Neural cell (in vitro differentiated cells): Measurements from ENCODE around the gene GABRB1. TPM values are rescaled to one million over a fixed set of nuclear protein-coding genes. Genes with fewer than 3 reads are reported as not detected.

Experiments
- H2AFZ ChIP-seq: fragments of 200-600, 300-800 bp; sonication (generic), shearing (Covaris generic); 2 replicates; pipeline ENCODE4 v1.6.0; 2014; ENCODE audit warnings: low read depth, mild to moderate bottlenecking, antibody characterized with exemption, low read length, moderate library complexity
- H3F3A ChIP-seq: fragments of 200-600 bp; shearing (Covaris generic); 2 replicates; pipeline ENCODE4 v1.6.1; 2016; ENCODE audit warnings: mild to moderate bottlenecking, moderate library complexity, mixed read lengths, antibody characterized with exemption, low read length; ENCODE audit not compliant: insufficient read depth, poor library complexity, severe bottlenecking
- H3K27ac ChIP-seq: fragments of 200-600, 300-800 bp; sonication (generic), shearing (Covaris generic); 2 replicates; pipeline ENCODE4 v1.5.1; 2014; ENCODE audit warnings: mild to moderate bottlenecking, low read length, moderate library complexity
- H3K27me3 ChIP-seq: fragments of 300-800, 200-600 bp; sonication (generic), shearing (Covaris generic); 2 replicates; pipeline ENCODE4 v1.6.0; 2014; ENCODE audit warnings: mild to moderate bottlenecking, low read depth, low read length, moderate library complexity; ENCODE audit not compliant: insufficient read depth
- H3K36me3 ChIP-seq: fragments of 300-800, 200-600 bp; sonication (generic), shearing (Covaris generic); 2 replicates; pipeline ENCODE4 v1.5.1; 2014; ENCODE audit warnings: mild to moderate bottlenecking, antibody characterized with exemption, low read length, moderate library complexity; ENCODE audit not compliant: insufficient read depth
- H3K4me2 ChIP-seq: fragments of 300-800, 200-600 bp; sonication (generic), shearing (Covaris generic); 2 replicates; pipeline ENCODE4 v1.6.0; 2014; ENCODE audit warnings: mild to moderate bottlenecking, low read length
- H3K4me3 ChIP-seq: fragments of 300-800, 200-600 bp; sonication (generic), shearing (Covaris generic); 2 replicates; pipeline ENCODE4 v1.5.1; 2014; ENCODE audit warnings: mild to moderate bottlenecking, low read length, moderate library complexity
- H3K79me2 ChIP-seq: fragments of 200-600 bp; shearing (Covaris generic); replicated peaks from 2 replicates; pipeline ENCODE4 v1.6.0; 2014; ENCODE audit warnings: mild to moderate bottlenecking, low read length, moderate library complexity; ENCODE audit not compliant: insufficient read depth
- H3K9ac ChIP-seq: fragments of 300-800, 200-600 bp; sonication (generic), shearing (Covaris generic); 2 replicates; pipeline ENCODE4 v1.6.1; 2016; ENCODE audit warnings: mild to moderate bottlenecking, low read length, mixed read lengths
- H3K9me2 ChIP-seq: fragments of 200-600 bp; shearing (Covaris generic); 2 replicates; pipeline ENCODE4 v1.6.1; 2016; ENCODE audit warnings: mild to moderate bottlenecking, low read length, mixed read lengths; ENCODE audit not compliant: insufficient read depth
- H3K9me3 ChIP-seq: fragments of 200-600, 300-800 bp; sonication (generic), shearing (Covaris generic); 2 replicates; pipeline ENCODE4 v1.6.1; 2016; ENCODE audit warnings: mild to moderate bottlenecking, mixed run types, low read length, moderate library complexity, mixed read lengths
- H4K20me1 ChIP-seq: fragments of 200-600 bp; shearing (Covaris generic); 2 replicates; pipeline ENCODE4 v1.6.1; 2016; ENCODE audit warnings: mild to moderate bottlenecking, mixed run types; ENCODE audit not compliant: insufficient read depth
- CTCF ChIP-seq: fragments of 450-650 bp; IDR thresholded peaks from 2 replicates; pipeline ENCODE4 v1.5.1; 2014; ENCODE audit warnings: antibody characterized with exemption, mild to moderate bottlenecking, moderate library complexity; ENCODE audit not compliant: poor library complexity, severe bottlenecking
- EP300 ChIP-seq: fragments of 450-650 bp; conservative IDR thresholded peaks from 2 replicates; pipeline ENCODE4 v1.6.1; 2014; ENCODE audit warnings: antibody characterized with exemption, mild to moderate bottlenecking, moderate library complexity; ENCODE audit not compliant: poor library complexity, severe bottlenecking
- EZH2 ChIP-seq: fragments of 200-600, 300-800 bp; shearing (Covaris generic), sonication (generic); IDR thresholded peaks from 2 replicates; pipeline ENCODE4 v1.6.1; 2014; ENCODE audit warnings: antibody characterized with exemption, low read length, borderline replicate concordance, mild to moderate bottlenecking; ENCODE audit not compliant: insufficient read depth, poor library complexity, severe bottlenecking
- MXI1 ChIP-seq: fragments of 450-650 bp; conservative IDR thresholded peaks from 2 replicates; pipeline ENCODE4 v1.6.1; 2014; ENCODE audit warnings: antibody characterized with exemption, mild to moderate bottlenecking; ENCODE audit not compliant: poor library complexity, severe bottlenecking
- POLR2AphosphoS5 ChIP-seq: IDR thresholded peaks from 2 replicates; pipeline ENCODE4 v1.6.1; 2012
- RAD21 ChIP-seq: fragments of 450-650 bp; conservative IDR thresholded peaks from 2 replicates; pipeline ENCODE4 v1.6.1; 2014; ENCODE audit warnings: antibody characterized with exemption, mild to moderate bottlenecking, moderate library complexity
- REST ChIP-seq: IDR thresholded peaks from 2 replicates; pipeline ENCODE4 v1.6.1; 2012; ENCODE audit warnings: borderline replicate concordance
- SMC3 ChIP-seq: fragments of 450-650 bp; conservative IDR thresholded peaks from 2 replicates; pipeline ENCODE4 v1.6.1; 2014; ENCODE audit warnings: antibody characterized with exemption, mild to moderate bottlenecking, moderate library complexity; ENCODE audit not compliant: poor library complexity
- TAF1 ChIP-seq: IDR thresholded peaks from 2 replicates; pipeline ENCODE4 v1.6.1; 2012; ENCODE audit warnings: low read depth
- polyA plus RNA-seq: library from polyadenylated mRNA; depleted of rRNA; stranded (reverse); fragments of >200 nt; gene quantifications from 2 replicates; pipeline ENCODE4 v1.2.3, GENCODE V29; 2014

GABRB1 gene
- polyA plus RNA-seq, 1 donor from 2014 or later = 1.0 TPM

- H3F3A ChIP-seq = no peaks in the 10 kb centered on the region
- no peaks in the 10 kb centered on the region for H3K9me2 ChIP-seq
- H3K27me3 ChIP-seq = no peaks in the 10 kb centered on the region
- no peaks in the 10 kb centered on the region for H4K20me1 ChIP-seq
- H3K27ac ChIP-seq = no peak overlapping the region
- no peak overlapping the region for H3K4me3 ChIP-seq
- H3K79me2 ChIP-seq = no peaks in the 10 kb centered on the region
- no peaks in the 10 kb centered on the region for H3K36me3 ChIP-seq
- H3K9ac ChIP-seq = no peak overlapping the region
- H3K4me2 ChIP-seq = no peak overlapping the region
- no peak for TF ChIP-seq CTCF
- TF ChIP-seq TAF1 = no peak
- no peak for TF ChIP-seq REST
- TF ChIP-seq EZH2 = no peak
- TF ChIP-seq SMC3 = no peak
- TF ChIP-seq MXI1 = no peak
- TF ChIP-seq RAD21 = no peak
- TF ChIP-seq EP300 = no peak
- no peak for TF ChIP-seq POLR2AphosphoS5
- H3K9me3 ChIP-seq = no peaks in the 10 kb centered on the region
- no peak overlapping the region for H2AFZ ChIP-seq
Observed at GRCh38 chr4:47215759-47216158, 184.4 kb downstream of the GABRB1 start.

GRCh38 chr4:47217291-47217690 is 185.9 kb downstream of the GABRB1 start:
- Histone ChIP-seq H3K4me3 (no peak overlapping the region), H3K36me3 (no peaks in the 10 kb centered on the region), H3K27me3 (no peaks in the 10 kb centered on the region), H3K4me2 (no peak overlapping the region), H3K79me2 (no peaks in the 10 kb centered on the region), H3K9ac (no peak overlapping the region), H3K27ac (no peak overlapping the region), H3K9me2 (no peaks in the 10 kb centered on the region), H3K9me3 (no peaks in the 10 kb centered on the region), H3F3A (no peaks in the 10 kb centered on the region), H2AFZ (no peak overlapping the region), H4K20me1 (no peaks in the 10 kb centered on the region)
- TF ChIP-seq MXI1 (no peak), REST (no peak), EP300 (no peak), EZH2 (no peak), RAD21 (no peak), SMC3 (no peak), CTCF (no peak), POLR2AphosphoS5 (no peak), TAF1 (no peak)
